Trophoblast cell (in vitro differentiated cells and primary cell): ENCODE results near the gene OR2F2. TPM values are rescaled to one million over a fixed set of nuclear protein-coding genes. Genes with fewer than 3 reads are reported as not detected.
A peak's percentile ranks its signal among the peaks of the same experiment; 100 is the strongest.

ENCODE experiments used
- DNase-seq, 2 donors: peaks; one replicate each; pipeline ENCODE4 v3.0.0-alpha.2; 2016
- H2AFZ ChIP-seq: 2 replicates; pipeline ENCODE4 v1.6.1; 2013; ENCODE audit warnings: low read length, moderate library complexity, mild to moderate bottlenecking; ENCODE audit not compliant: insufficient read depth, poor library complexity
- H2AK5ac ChIP-seq: 2 replicates; pipeline ENCODE4 v1.6.1; 2013; ENCODE audit warnings: mild to moderate bottlenecking, low read length
- H2BK120ac ChIP-seq: 2 replicates; pipeline ENCODE4 v1.6.1; 2013; ENCODE audit warnings: low read length, mild to moderate bottlenecking, moderate library complexity; ENCODE audit not compliant: insufficient read depth, poor library complexity
- H2BK12ac ChIP-seq: 2 replicates; pipeline ENCODE4 v1.6.1; 2013; ENCODE audit warnings: mild to moderate bottlenecking, low read length, moderate library complexity
- H2BK5ac ChIP-seq: 2 replicates; pipeline ENCODE4 v1.6.1; 2013; ENCODE audit warnings: low read length, low read depth, moderate library complexity, mild to moderate bottlenecking; ENCODE audit not compliant: poor library complexity
- H3K14ac ChIP-seq: 2 replicates; pipeline ENCODE4 v1.6.1; 2013; ENCODE audit warnings: mild to moderate bottlenecking, low read length
- H3K18ac ChIP-seq: 2 replicates; pipeline ENCODE4 v1.6.1; 2013; ENCODE audit warnings: mild to moderate bottlenecking, low read length
- H3K23ac ChIP-seq: 2 replicates; pipeline ENCODE4 v1.6.1; 2013; ENCODE audit warnings: low read length
- H3K27ac ChIP-seq: 2 replicates; pipeline ENCODE4 v1.5.1; 2013; ENCODE audit warnings: low read depth, mild to moderate bottlenecking, inconsistent platforms, low read length, moderate library complexity
- H3K27me3 ChIP-seq: 2 replicates; pipeline ENCODE4 v1.6.1; 2013; ENCODE audit warnings: inconsistent platforms, mild to moderate bottlenecking, low read length, moderate library complexity; ENCODE audit not compliant: insufficient read depth
- H3K36me3 ChIP-seq, 2 experiments: 1 replicate in 1 of 2; 2 replicates in 1 of 2; pipeline ENCODE4 v1.6.1; 2013; ENCODE audit warnings: low read length in 2 of 2, mild to moderate bottlenecking in 2 of 2, moderate library complexity in 1 of 2; ENCODE audit not compliant: insufficient read depth in 2 of 2, control insufficient read depth in 1 of 2
- H3K4ac ChIP-seq: 2 replicates; pipeline ENCODE4 v1.6.1; 2013; ENCODE audit warnings: low read depth, mild to moderate bottlenecking, low read length, moderate library complexity
- H3K4me1 ChIP-seq, 2 experiments: 1 replicate in 1 of 2; 2 replicates in 1 of 2; pipeline ENCODE4 v1.6.1; 2013; ENCODE audit warnings: low read length in 2 of 2, mild to moderate bottlenecking in 2 of 2, moderate library complexity in 1 of 2; ENCODE audit not compliant: insufficient read depth in 2 of 2, control insufficient read depth in 1 of 2
- H3K4me2 ChIP-seq: 2 replicates; pipeline ENCODE4 v1.6.1; 2013; ENCODE audit warnings: inconsistent platforms, mild to moderate bottlenecking, low read length, moderate library complexity
- H3K4me3 ChIP-seq: 2 replicates; pipeline ENCODE4 v1.5.1; 2013; ENCODE audit warnings: mild to moderate bottlenecking, low read depth, low read length, inconsistent platforms
- H3K79me1 ChIP-seq: one replicate; pipeline ENCODE4 v1.6.1; 2013; ENCODE audit warnings: low read length
- H3K79me2 ChIP-seq: 2 replicates; pipeline ENCODE4 v1.6.1; 2013; ENCODE audit warnings: low read length, mild to moderate bottlenecking; ENCODE audit not compliant: control insufficient read depth, insufficient read depth, poor library complexity
- H3K9ac ChIP-seq: 2 replicates; pipeline ENCODE4 v1.6.1; 2013; ENCODE audit warnings: mild to moderate bottlenecking, low read length
- H3K9me3 ChIP-seq: 2 replicates; pipeline ENCODE4 v1.6.1; 2013; ENCODE audit warnings: low read depth, mild to moderate bottlenecking, control low read depth, inconsistent platforms, low read length; ENCODE audit not compliant: insufficient read depth
- H4K12ac ChIP-seq: 2 replicates; pipeline ENCODE4 v1.6.1; 2013; ENCODE audit warnings: low read depth, mild to moderate bottlenecking, low read length, moderate library complexity
- H4K8ac ChIP-seq: 2 replicates; pipeline ENCODE4 v1.6.1; 2013; ENCODE audit warnings: low read depth, mild to moderate bottlenecking, low read length, moderate library complexity
- H4K91ac ChIP-seq: one replicate; pipeline ENCODE4 v1.6.1; 2013; ENCODE audit warnings: low read depth, mild to moderate bottlenecking, low read length, moderate library complexity
- WGBS: extraction: QIAGEN DNeasy Blood & Tissue Kit; methylation state at CpG from one replicate; pipeline ENCODE4 v1.1.7; 2013; ENCODE audit warnings: missing lambda C conversion rate; ENCODE audit not compliant: insufficient read length, insufficient coverage; ENCODE audit errors: extremely low coverage; 5-methylcytosine and 5-hydroxymethylcytosine counted together
- polyA plus RNA-seq: library from polyadenylated mRNA; stranded (reverse); fragments of 200-250 nt; gene quantifications from 2 replicates; pipeline ENCODE4 v1.2.3, GENCODE V29; 2013

The OR2F2 gene
- polyA plus RNA-seq, result not detected in 2 replicates

DNA sequence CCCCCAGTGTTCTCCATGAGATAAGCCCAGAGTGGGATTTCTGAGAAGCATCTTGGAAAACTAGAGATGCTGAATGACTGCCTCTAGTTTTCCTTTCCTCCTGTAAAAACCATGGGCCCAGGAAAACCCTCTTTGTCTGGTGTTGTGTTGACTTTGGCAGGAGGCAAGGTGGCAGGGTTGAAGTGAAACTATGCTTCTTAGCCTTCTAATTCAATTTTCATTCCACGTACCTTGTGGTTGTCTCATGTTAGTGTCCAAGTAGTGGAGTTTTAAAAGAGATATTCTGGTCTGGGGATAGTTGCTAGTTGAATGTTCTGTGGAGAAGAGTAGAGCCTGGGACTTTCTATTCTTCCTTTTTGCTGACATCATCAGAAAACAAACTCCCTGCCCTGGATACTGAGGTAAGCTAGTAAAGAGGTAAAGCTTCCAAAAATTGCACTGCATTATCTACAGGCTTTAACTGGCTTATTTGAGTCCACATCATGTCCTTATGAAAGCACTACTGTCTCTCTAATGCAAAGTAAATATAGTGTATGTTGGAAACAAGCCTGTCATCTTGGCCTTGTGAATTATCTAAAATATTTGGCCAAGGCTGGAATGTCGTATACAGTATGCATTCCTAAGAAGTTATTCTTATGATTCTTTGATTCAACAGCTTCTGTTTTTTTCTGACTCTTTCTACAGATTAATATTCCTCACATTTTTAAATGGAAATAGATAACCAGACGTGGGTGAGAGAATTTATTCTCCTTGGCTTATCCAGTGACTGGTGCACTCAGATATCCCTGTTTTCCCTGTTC is at the start of gene OR2F2:
OR2F2 (plus strand) TSS at position 708 of the 800 bp plus-strand sequence; CDS start at position 708, 0 bp downstream.
- H3K4ac ChIP-seq, result no peak within 1 kb of the TSS
- peak in 1 of 2 donors; percentile 71 for DNase-seq
- no peak within 1 kb of the TSS for H3K9ac ChIP-seq
- H3K79me2 ChIP-seq, result no peaks in the 10 kb centered on the region
- H4K91ac ChIP-seq, result no peak within 1 kb of the TSS
- no peak within 1 kb of the TSS for H4K12ac ChIP-seq
- H3K27ac ChIP-seq, result no peak within 1 kb of the TSS
- WGBS, result no CpG with 5 or more reads among the region's 3 CpGs
- H3K4me1 ChIP-seq, result no peaks in the 10 kb centered on the region
- no peak within 1 kb of the TSS for H3K4me2 ChIP-seq
- H3K79me1 ChIP-seq, result no peaks in the 10 kb centered on the region
- no peak within 1 kb of the TSS for H3K4me3 ChIP-seq
- H3K36me3 ChIP-seq, result no peaks in the 10 kb centered on the region
- H3K14ac ChIP-seq, result no peak within 1 kb of the TSS
- H4K8ac ChIP-seq, result no peak within 1 kb of the TSS
- H2AFZ ChIP-seq, result no peak within 1 kb of the TSS
- no peak within 1 kb of the TSS for H2BK120ac ChIP-seq
- H3K27me3 ChIP-seq, result no peaks in the 10 kb centered on the region
- H3K23ac ChIP-seq, result no peak within 1 kb of the TSS
- no peak within 1 kb of the TSS for H2BK12ac ChIP-seq
- H2AK5ac ChIP-seq, result no peak within 1 kb of the TSS
- no peak within 1 kb of the TSS for H2BK5ac ChIP-seq
- no peaks in the 10 kb centered on the region for H3K9me3 ChIP-seq
- no peak within 1 kb of the TSS for H3K18ac ChIP-seq

GRCh38 chr7:143885951-143886350 is 49.1 kb upstream of the OR2F2 start:
- no peak overlapping the region for H3K9ac ChIP-seq
- peaks cover 4 to 5% of the 10 kb centered on the region in 2 experiments for H3K4me1 ChIP-seq
- H3K27me3 ChIP-seq, result no peaks in the 10 kb centered on the region
- H3K23ac ChIP-seq, result no peak overlapping the region
- H4K8ac ChIP-seq, result no peak overlapping the region
- H3K79me1 ChIP-seq, result peaks cover 6% of the 10 kb centered on the region
- peak overlapping the region; percentile 86 for H3K18ac ChIP-seq
- peak overlapping the region; percentile 77 for H4K12ac ChIP-seq
- no CpG with 5 or more reads among the region's 3 CpGs for WGBS
- no peak overlapping the region for H2BK120ac ChIP-seq
- H3K9me3 ChIP-seq, result peaks cover under 1% of the 10 kb centered on the region
- H2BK12ac ChIP-seq, result no peak overlapping the region
- peaks cover 8% of the 10 kb centered on the region for H3K79me2 ChIP-seq
- H2AFZ ChIP-seq, result no peak overlapping the region
- no peak overlapping the region for H3K14ac ChIP-seq
- H4K91ac ChIP-seq, result no peak overlapping the region
- H3K4me3 ChIP-seq, result no peak overlapping the region
- H3K4ac ChIP-seq, result no peak overlapping the region
- peaks cover 0 to under 1% of the 10 kb centered on the region in 2 experiments for H3K36me3 ChIP-seq
- H3K27ac ChIP-seq, result no peak overlapping the region
- H3K4me2 ChIP-seq, result no peak overlapping the region
- DNase-seq, result no peak
- no peak overlapping the region for H2BK5ac ChIP-seq
- no peak overlapping the region for H2AK5ac ChIP-seq

DNA sequence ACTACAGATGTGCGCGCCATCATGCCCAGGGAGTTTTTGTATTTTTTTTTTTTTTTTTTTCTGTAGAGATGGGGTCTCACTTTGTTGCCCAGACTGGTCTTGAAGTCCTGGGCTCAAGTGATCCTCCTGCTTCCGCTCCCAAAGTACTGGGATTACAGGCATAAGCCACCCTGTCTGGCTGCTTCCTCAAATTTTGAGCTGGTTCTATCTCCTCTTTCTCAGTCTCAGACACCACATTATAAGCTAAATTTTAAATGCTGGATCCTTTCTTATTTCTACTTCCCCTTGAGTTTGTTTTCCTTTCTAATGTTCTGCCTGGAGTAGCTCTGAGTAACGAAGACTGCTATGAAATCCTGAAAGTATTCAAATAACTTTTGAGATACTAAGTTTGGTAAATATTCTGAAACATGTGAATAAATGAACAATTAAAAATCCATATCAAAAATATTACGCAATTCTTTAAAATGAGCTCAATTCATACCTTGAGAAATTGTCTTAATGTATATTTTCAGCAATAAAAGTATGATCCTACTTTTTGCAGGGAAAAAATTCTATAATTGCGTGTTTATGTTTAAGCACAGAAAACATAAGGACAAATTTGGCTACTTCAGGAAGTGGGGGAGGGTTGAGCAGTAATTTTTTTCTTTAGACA is 48.1 kb upstream of the OR2F2 start:
- H2BK120ac ChIP-seq, result no peak overlapping the region
- H3K4me3 ChIP-seq, result no peak overlapping the region
- peaks cover 8% of the 10 kb centered on the region for H3K79me2 ChIP-seq
- no peak overlapping the region for H2AFZ ChIP-seq
- DNase-seq, result no peak
- no peak overlapping the region for H3K14ac ChIP-seq
- no peak overlapping the region for H2BK12ac ChIP-seq
- no peak overlapping the region for H3K18ac ChIP-seq
- H3K4me2 ChIP-seq, result no peak overlapping the region
- no peak overlapping the region for H4K8ac ChIP-seq
- H4K12ac ChIP-seq, result no peak overlapping the region
- H3K9ac ChIP-seq, result no peak overlapping the region
- no peak overlapping the region for H3K27ac ChIP-seq
- H3K27me3 ChIP-seq, result no peaks in the 10 kb centered on the region
- H4K91ac ChIP-seq, result no peak overlapping the region
- WGBS, result no CpG with 5 or more reads among the region's 6 CpGs
- peak overlapping the region; percentile 17 for H3K4ac ChIP-seq
- H3K9me3 ChIP-seq, result no peaks in the 10 kb centered on the region
- peaks cover 6% of the 10 kb centered on the region for H3K79me1 ChIP-seq
- no peaks in the 10 kb centered on the region for H3K36me3 ChIP-seq
- H2BK5ac ChIP-seq, result no peak overlapping the region
- no peak overlapping the region for H3K23ac ChIP-seq
- H3K4me1 ChIP-seq, result peaks cover 0 to 3% of the 10 kb centered on the region in 2 experiments
- no peak overlapping the region for H2AK5ac ChIP-seq

DNA sequence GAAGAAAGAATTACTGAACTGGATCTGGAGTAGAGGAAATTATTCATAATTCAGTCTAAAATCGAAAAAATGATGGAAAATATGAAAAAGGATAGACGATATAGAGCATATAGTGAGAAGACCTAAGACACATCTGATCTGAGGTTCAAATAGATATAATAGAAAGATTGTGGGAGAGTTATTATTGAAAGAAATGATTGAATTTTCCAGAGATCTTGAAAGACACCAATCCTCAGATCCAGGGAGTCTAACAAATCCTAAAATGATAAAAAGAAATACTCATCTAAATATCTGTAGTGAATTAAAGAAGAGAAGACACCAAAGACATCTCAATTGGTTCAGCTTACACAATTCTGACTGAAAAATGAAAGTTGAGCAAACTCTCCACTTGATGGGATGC is 46.0 kb upstream of the OR2F2 start:
- no peak overlapping the region for H2BK12ac ChIP-seq
- H3K27me3 ChIP-seq, result no peaks in the 10 kb centered on the region
- 100% methylated on average over 2 of the region's 2 CpGs for WGBS
- H4K91ac ChIP-seq, result no peak overlapping the region
- H2BK120ac ChIP-seq, result no peak overlapping the region
- H3K36me3 ChIP-seq, result no peaks in the 10 kb centered on the region
- no peak for DNase-seq
- no peak overlapping the region for H2BK5ac ChIP-seq
- no peak overlapping the region for H3K27ac ChIP-seq
- no peak overlapping the region for H4K12ac ChIP-seq
- no peaks in the 10 kb centered on the region for H3K4me1 ChIP-seq
- no peak overlapping the region for H3K9ac ChIP-seq
- H2AK5ac ChIP-seq, result no peak overlapping the region
- no peaks in the 10 kb centered on the region for H3K9me3 ChIP-seq
- H3K23ac ChIP-seq, result no peak overlapping the region
- H2AFZ ChIP-seq, result no peak overlapping the region
- peaks cover 3% of the 10 kb centered on the region for H3K79me1 ChIP-seq
- H3K4me2 ChIP-seq, result no peak overlapping the region
- H3K4me3 ChIP-seq, result no peak overlapping the region
- H3K14ac ChIP-seq, result no peak overlapping the region
- H4K8ac ChIP-seq, result no peak overlapping the region
- no peak overlapping the region for H3K18ac ChIP-seq
- H3K4ac ChIP-seq, result no peak overlapping the region
- H3K79me2 ChIP-seq, result peaks cover 3% of the 10 kb centered on the region
